HCT116 (cell line): Measurements from ENCODE around the gene GZMA. TPM values are rescaled to one million over a fixed set of nuclear protein-coding genes. Genes with fewer than 3 reads are reported as not detected.
"Not testable (repeated sequence)": the region's sequence is repeated elsewhere in the genome, so short reads cannot be mapped to it uniquely, and the experiment has no call there.

Experiments used
- ATAC-seq: fragments of 200-7000 bp; cut with Tn5 transposase; 2 replicates; pipeline ENCODE4 v1.9.1; 2020; ENCODE audit warnings: mild to moderate bottlenecking, moderate library complexity
- BruUV-seq: library from RNA; stranded (reverse); fragments of 400-500 nt; replicated peaks from 2 replicates; lab custom pipeline; 2021; lab: Mats Ljungman, UMichigan
- CTCF ChIA-PET: fragments of 300-600 bp; sonication (Branson Sonifier 250); formaldehyde crosslinking; loops from one replicate; lab custom pipeline; 2021; ENCODE audit warnings: antibody characterized with exemption; lab: Charles Lee
- POLR2A ChIA-PET: fragments of 300-600, 350-600 bp; sonication (Branson Sonifier 250); formaldehyde crosslinking; loops from one replicate; lab custom pipeline; 2021; ENCODE audit warnings: antibody characterized with exemption; lab: Charles Lee
- RAD21 ChIA-PET, 2 experiments: fragments of 300-600 bp; sonication (Branson Sonifier 250); formaldehyde crosslinking; loops; one replicate each; lab custom pipeline; 2023; ENCODE audit warnings: low total read pairs in 2 of 2; ENCODE audit not compliant: uncharacterized antibody in 2 of 2, unreplicated experiment in 2 of 2, low non-redundant PET in 1 of 2; lab: Charles Lee
- DNase-seq: peaks from one replicate; pipeline ENCODE4 v3.0.0-alpha.2; 2010; ENCODE audit warnings: low read depth, low spot score
- H2AFZ ChIP-seq: fragments of 200-600 bp; shearing (Covaris generic), sonication (generic); 2 replicates; pipeline ENCODE4 v1.6.1; 2017; ENCODE audit warnings: low read depth, mixed run types, mixed read lengths, antibody characterized with exemption, low read length; ENCODE audit not compliant: poor library complexity, severe bottlenecking
- H3K27ac ChIP-seq: 2 replicates; pipeline ENCODE4 v1.5.1; 2012; ENCODE audit warnings: low read depth, low read length
- H3K27me3 ChIP-seq: fragments of 200-600 bp; sonication (generic); 2 replicates; pipeline ENCODE4 v1.6.1; 2016; ENCODE audit warnings: mixed run types, low read length, mixed read lengths; ENCODE audit not compliant: insufficient read depth
- H3K36me3 ChIP-seq, 2 experiments: fragments of 200-500 bp in 1 of 2; fragments of 200-600 bp in 1 of 2; sonication (Bioruptor generic) in 1 of 2; sonication (generic) in 1 of 2; 2 replicates each; pipeline versions ENCODE4 v1.5.1 to v1.6.1; 2014 to 2016; ENCODE audit warnings: low read length in 2 of 2, inconsistent platforms in 1 of 2, mixed read lengths in 1 of 2, mixed run types in 1 of 2; ENCODE audit not compliant: insufficient read depth in 2 of 2, control insufficient read depth in 1 of 2
- H3K4me1 ChIP-seq, 2 experiments: fragments of 200-600 bp in 1 of 2; sonication (generic) in 1 of 2; 2 replicates each; pipeline versions ENCODE4 v1.5.1 to v1.6.1; 2012 to 2017; ENCODE audit warnings: low read length in 2 of 2, inconsistent platforms in 1 of 2, mild to moderate bottlenecking in 1 of 2, mixed read lengths in 1 of 2, mixed run types in 1 of 2, moderate library complexity in 1 of 2; ENCODE audit not compliant: insufficient read depth in 2 of 2, control insufficient read depth in 1 of 2
- H3K4me2 ChIP-seq: fragments of 200-600 bp; sonication (generic); 2 replicates; pipeline ENCODE4 v1.6.1; 2017; ENCODE audit warnings: mixed run types, low read length, mixed read lengths
- H3K4me3 ChIP-seq, 2 experiments: fragments of 200-600 bp in 1 of 2; sonication (generic) in 1 of 2; replicated peaks in 1 of 2; 2 replicates each; pipeline ENCODE4 v1.5.1; 2011 to 2016; ENCODE audit warnings: low read length in 2 of 2, control low read depth in 1 of 2, low read depth in 1 of 2, mild to moderate bottlenecking in 1 of 2, mixed read lengths in 1 of 2, mixed run types in 1 of 2
- H3K79me2 ChIP-seq: fragments of 200-600 bp; sonication (generic); 2 replicates; pipeline ENCODE4 v1.6.1; 2017; ENCODE audit warnings: mild to moderate bottlenecking, mixed run types, low read length, moderate library complexity, mixed read lengths; ENCODE audit not compliant: insufficient read depth
- H3K9ac ChIP-seq: fragments of 200-600 bp; sonication (generic); 2 replicates; pipeline ENCODE4 v1.6.1; 2016; ENCODE audit warnings: low read length, mixed read lengths
- H3K9me2 ChIP-seq: fragments of 200-600 bp; sonication (generic), shearing (Covaris generic); 2 replicates; pipeline ENCODE4 v1.6.1; 2017; ENCODE audit warnings: mixed run types, mild to moderate bottlenecking, moderate library complexity; ENCODE audit not compliant: insufficient read depth
- H3K9me3 ChIP-seq, 2 experiments: fragments of 200-500 bp in 1 of 2; fragments of 200-600 bp in 1 of 2; sonication (Bioruptor generic) in 1 of 2; sonication (generic) in 1 of 2; 2 replicates each; pipeline ENCODE4 v1.6.1; 2014 to 2017; ENCODE audit warnings: low read length in 2 of 2, mixed read lengths in 2 of 2, inconsistent platforms in 1 of 2, low read depth in 1 of 2, mild to moderate bottlenecking in 1 of 2, mixed run types in 1 of 2, moderate library complexity in 1 of 2; ENCODE audit not compliant: control insufficient read depth in 1 of 2, insufficient read depth in 1 of 2
- H4K20me1 ChIP-seq: fragments of 200-600 bp; sonication (generic), shearing (Covaris generic); 2 replicates; pipeline ENCODE4 v1.6.1; 2017; ENCODE audit warnings: mixed run types, mild to moderate bottlenecking, moderate library complexity; ENCODE audit not compliant: insufficient read depth
- CBX3 ChIP-seq: IDR thresholded peaks from 2 replicates; pipeline ENCODE4 v1.6.1; 2012; ENCODE audit warnings: low read depth
- CTCF ChIP-seq, 3 experiments: fragments of 200-600 bp in 1 of 3; sonication (generic) in 1 of 3; IDR thresholded peaks in 2 of 3; conservative IDR thresholded peaks in 1 of 3; 2 replicates each; pipeline ENCODE4 v1.5.1; 2012 to 2017; ENCODE audit warnings: low read depth in 2 of 3, low read length in 2 of 3, antibody characterized with exemption in 1 of 3, borderline replicate concordance in 1 of 3, control low read depth in 1 of 3, mild to moderate bottlenecking in 1 of 3, mixed read lengths in 1 of 3, mixed run types in 1 of 3, moderate library complexity in 1 of 3; ENCODE audit not compliant: insufficient read depth in 1 of 3
- ELF1 ChIP-seq: IDR thresholded peaks from 2 replicates; pipeline ENCODE4 v1.6.1; 2012; ENCODE audit warnings: low read depth, borderline replicate concordance
- EZH2phosphoT487 ChIP-seq: fragments of 200-600 bp; IDR thresholded peaks from 2 replicates; pipeline ENCODE4 v1.6.1; 2018; ENCODE audit warnings: antibody characterized with exemption, borderline replicate concordance
- MAX ChIP-seq: IDR thresholded peaks from 2 replicates; pipeline ENCODE4 v1.6.1; 2012
- POLR2AphosphoS5 ChIP-seq: IDR thresholded peaks from 2 replicates; pipeline ENCODE4 v1.6.1; 2011; ENCODE audit warnings: mild to moderate bottlenecking, low read depth, low read length, moderate library complexity
- SRF ChIP-seq: IDR thresholded peaks from 2 replicates; pipeline ENCODE4 v1.6.1; 2012; ENCODE audit warnings: low read depth
- YY1 ChIP-seq: IDR thresholded peaks from 2 replicates; pipeline ENCODE4 v1.6.1; 2011; ENCODE audit warnings: low read length, low read depth, moderate library complexity, mild to moderate bottlenecking; ENCODE audit not compliant: insufficient replicate concordance; ENCODE audit errors: extremely low read depth
- intact Hi-C: fragments of 100-400 bp; cut with micrococcal nuclease; formaldehyde crosslinking; loops from 2 replicates; pipeline ENCODE4 v1.10.0; 2022
- total RNA-seq: library from RNA; stranded (reverse); gene quantifications from one replicate; pipeline ENCODE4 v1.2.1, GENCODE V29; 2021; ENCODE audit not compliant: unreplicated experiment
- TF ChIP-seq, protein P1 (sequence below): IDR thresholded peaks from 2 replicates; pipeline ENCODE4 v1.6.1; 2011; ENCODE audit warnings: mild to moderate bottlenecking, low read length, moderate library complexity; ENCODE audit not compliant: insufficient replicate concordance; ENCODE audit errors: extremely low read depth

Gene GZMA
- total RNA-seq, 1 experiment from 2014 or later, result not detected

DNA sequence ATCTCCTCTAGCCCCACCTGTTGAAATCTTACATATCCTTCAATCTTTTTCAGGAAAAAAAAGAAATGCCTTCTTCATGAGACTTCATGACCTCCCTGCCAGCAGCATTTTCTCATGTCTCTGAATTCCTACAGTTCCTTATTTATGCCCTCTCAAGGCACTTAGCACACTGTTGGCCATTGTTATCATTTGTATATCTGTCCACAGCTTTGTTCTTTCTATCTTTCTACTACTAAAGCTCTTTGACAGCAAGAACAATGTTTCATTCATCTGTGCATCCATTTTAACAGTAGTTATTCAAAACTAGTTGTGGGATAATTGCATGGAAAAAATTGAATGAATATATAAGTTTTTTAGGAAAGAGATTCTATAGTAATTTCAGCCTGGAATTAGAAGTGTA lies 20.9 kb upstream of the GZMA start:
- no peak overlapping the region for H3K27ac ChIP-seq
- no peaks in the 10 kb centered on the region for H3K9me3 ChIP-seq
- no peak overlapping the region for H3K4me3 ChIP-seq
- no peaks in the 10 kb centered on the region for H3K36me3 ChIP-seq
- no TSS peak for BruUV-seq
- RAD21 ChIA-PET, result no interaction called here
- no peak overlapping the region for H3K9ac ChIP-seq
- H3K4me2 ChIP-seq, result no peak overlapping the region
- TF ChIP-seq ELF1, result no peak
- no peak for TF ChIP-seq MAX
- no peak for TF ChIP-seq YY1
- no peak for TF ChIP-seq CTCF (IDR thresholded peaks at IDR 0.05 in 2 of 3, conservative IDR thresholded peaks at IDR 0.05 in 1 of 3; ENCODE audit: borderline replicate concordance in 1 of 3, insufficient read depth in 1 of 3, low read depth in 2 of 3, low read length in 2 of 3)
- TF ChIP-seq, protein P1, sequence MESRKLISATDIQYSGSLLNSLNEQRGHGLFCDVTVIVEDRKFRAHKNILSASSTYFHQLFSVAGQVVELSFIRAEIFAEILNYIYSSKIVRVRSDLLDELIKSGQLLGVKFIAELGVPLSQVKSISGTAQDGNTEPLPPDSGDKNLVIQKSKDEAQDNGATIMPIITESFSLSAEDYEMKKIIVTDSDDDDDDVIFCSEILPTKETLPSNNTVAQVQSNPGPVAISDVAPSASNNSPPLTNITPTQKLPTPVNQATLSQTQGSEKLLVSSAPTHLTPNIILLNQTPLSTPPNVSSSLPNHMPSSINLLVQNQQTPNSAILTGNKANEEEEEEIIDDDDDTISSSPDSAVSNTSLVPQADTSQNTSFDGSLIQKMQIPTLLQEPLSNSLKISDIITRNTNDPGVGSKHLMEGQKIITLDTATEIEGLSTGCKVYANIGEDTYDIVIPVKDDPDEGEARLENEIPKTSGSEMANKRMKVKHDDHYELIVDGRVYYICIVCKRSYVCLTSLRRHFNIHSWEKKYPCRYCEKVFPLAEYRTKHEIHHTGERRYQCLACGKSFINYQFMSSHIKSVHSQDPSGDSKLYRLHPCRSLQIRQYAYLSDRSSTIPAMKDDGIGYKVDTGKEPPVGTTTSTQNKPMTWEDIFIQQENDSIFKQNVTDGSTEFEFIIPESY, result no peak
- TF ChIP-seq POLR2AphosphoS5, result no peak
- no peak for TF ChIP-seq SRF
- TF ChIP-seq EZH2phosphoT487, result no peak
- TF ChIP-seq CBX3, result no peak
- ATAC-seq (no peak), DNase-seq (no peak)
- H3K4me1 ChIP-seq, result no peaks in the 10 kb centered on the region
- no peaks in the 10 kb centered on the region for H3K79me2 ChIP-seq
- intact Hi-C loops, result no loop called here
- no peaks in the 10 kb centered on the region for H4K20me1 ChIP-seq
- H3K9me2 ChIP-seq, result no peaks in the 10 kb centered on the region
- H3K27me3 ChIP-seq, result no peaks in the 10 kb centered on the region
- no peak overlapping the region for H2AFZ ChIP-seq
- CTCF ChIA-PET, result no interaction called here
- POLR2A ChIA-PET, result no interaction called here

DNA sequence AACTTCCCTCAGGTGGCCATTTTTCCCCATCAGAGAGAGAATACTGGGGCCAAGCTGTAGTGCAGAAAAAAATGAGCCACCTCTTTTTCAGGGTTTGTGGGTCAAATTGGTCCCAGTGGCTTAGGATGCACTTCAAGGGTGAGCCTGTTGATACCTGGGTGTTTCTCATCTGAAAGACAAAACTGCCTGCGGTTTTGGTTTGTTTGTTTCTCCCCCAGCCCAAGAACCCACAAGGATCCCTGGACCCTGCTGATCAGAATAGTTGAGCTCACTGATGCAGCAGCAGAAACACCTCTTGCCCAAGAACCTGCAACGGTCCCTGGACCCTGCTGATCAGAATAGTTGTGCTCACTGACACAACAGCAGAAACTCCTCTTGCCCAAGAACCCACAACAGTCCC lies 13.1 kb upstream of the GZMA start:
- H3K36me3 ChIP-seq, H3K4me3 ChIP-seq, POLR2A ChIA-PET, DNase-seq, H3K9me3 ChIP-seq, H3K4me2 ChIP-seq, H3K27ac ChIP-seq, intact Hi-C loops, BruUV-seq, H3K79me2 ChIP-seq, H4K20me1 ChIP-seq, CTCF ChIA-PET, H3K4me1 ChIP-seq, RAD21 ChIA-PET, H3K9ac ChIP-seq, H3K9me2 ChIP-seq, H3K27me3 ChIP-seq, H2AFZ ChIP-seq, ATAC-seq: not testable (repeated sequence)

GRCh38 chr5:55091011-55091410 lies 11.4 kb upstream of the GZMA start:
- DNase-seq, H3K36me3 ChIP-seq, H3K9ac ChIP-seq, H3K4me3 ChIP-seq, H3K79me2 ChIP-seq, H3K9me2 ChIP-seq, H3K9me3 ChIP-seq, H2AFZ ChIP-seq, intact Hi-C loops, ATAC-seq, H3K27ac ChIP-seq, CTCF ChIA-PET, RAD21 ChIA-PET, POLR2A ChIA-PET, BruUV-seq, H4K20me1 ChIP-seq, H3K4me2 ChIP-seq, H3K4me1 ChIP-seq: not testable (repeated sequence)
- H3K27me3 ChIP-seq, result peaks cover 12% of the 10 kb centered on the region
